ENCODE results near the gene CABLES1.

The CABLES1 gene

DNA sequence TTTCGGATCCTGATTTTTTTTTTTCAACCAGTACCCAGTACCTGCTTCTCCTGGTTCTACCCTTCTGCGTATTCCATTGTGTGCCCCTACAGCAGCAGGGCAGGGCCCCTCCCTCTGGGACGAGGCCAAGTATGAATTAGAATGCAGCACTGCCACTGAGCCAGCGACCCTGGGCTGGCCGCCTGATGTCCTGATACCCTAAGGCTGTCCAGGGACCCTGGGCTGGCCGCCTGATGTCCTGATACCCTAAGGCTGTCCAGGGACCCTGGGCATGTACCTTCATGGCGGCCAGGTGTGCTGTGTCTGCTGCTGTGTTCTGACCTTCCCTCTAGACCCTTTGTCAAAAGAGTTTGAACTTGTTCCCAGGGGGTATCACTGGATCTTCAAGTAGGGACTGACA, 42.9 kb downstream of the CABLES1 start:
- no peak overlapping the region for H3K4me3 ChIP-seq (ENCODE audit: low read depth, low read length)
- TF ChIP-seq, protein P1, sequence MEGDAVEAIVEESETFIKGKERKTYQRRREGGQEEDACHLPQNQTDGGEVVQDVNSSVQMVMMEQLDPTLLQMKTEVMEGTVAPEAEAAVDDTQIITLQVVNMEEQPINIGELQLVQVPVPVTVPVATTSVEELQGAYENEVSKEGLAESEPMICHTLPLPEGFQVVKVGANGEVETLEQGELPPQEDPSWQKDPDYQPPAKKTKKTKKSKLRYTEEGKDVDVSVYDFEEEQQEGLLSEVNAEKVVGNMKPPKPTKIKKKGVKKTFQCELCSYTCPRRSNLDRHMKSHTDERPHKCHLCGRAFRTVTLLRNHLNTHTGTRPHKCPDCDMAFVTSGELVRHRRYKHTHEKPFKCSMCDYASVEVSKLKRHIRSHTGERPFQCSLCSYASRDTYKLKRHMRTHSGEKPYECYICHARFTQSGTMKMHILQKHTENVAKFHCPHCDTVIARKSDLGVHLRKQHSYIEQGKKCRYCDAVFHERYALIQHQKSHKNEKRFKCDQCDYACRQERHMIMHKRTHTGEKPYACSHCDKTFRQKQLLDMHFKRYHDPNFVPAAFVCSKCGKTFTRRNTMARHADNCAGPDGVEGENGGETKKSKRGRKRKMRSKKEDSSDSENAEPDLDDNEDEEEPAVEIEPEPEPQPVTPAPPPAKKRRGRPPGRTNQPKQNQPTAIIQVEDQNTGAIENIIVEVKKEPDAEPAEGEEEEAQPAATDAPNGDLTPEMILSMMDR (IDR thresholded peaks at IDR 0.05; ENCODE audit: control insufficient read depth, extremely low read depth, insufficient read depth), result no peak
- DNase-seq (ENCODE audit: low read depth), result no peak

DNA sequence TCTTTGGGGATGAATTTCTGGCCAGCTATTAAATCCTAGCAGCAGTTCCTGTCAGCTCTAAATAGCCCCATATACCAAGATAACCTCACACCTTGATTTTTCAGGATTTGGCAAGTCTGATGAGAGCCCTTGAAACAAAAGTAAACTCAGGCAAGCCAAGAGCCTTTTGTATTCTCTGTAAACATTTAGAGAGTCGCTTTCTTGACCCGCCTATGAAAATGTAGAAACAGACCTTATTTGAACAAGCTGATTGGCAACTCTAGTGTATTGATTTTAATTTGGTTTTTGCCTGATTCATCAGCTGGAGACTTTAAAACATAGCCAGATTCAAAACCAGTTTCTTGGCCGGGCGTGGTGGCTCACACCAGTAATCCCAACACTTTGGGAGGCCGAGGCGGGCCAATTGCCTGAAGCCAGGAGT, 43.4 kb downstream of the CABLES1 start:
- TF ChIP-seq, protein P1 (IDR thresholded peaks at IDR 0.05; ENCODE audit: control insufficient read depth, extremely low read depth, insufficient read depth), result no peak
- DNase-seq (ENCODE audit: low read depth), result peak; percentile 52
- no peak overlapping the region for H3K4me3 ChIP-seq (ENCODE audit: low read depth, low read length)

DNA sequence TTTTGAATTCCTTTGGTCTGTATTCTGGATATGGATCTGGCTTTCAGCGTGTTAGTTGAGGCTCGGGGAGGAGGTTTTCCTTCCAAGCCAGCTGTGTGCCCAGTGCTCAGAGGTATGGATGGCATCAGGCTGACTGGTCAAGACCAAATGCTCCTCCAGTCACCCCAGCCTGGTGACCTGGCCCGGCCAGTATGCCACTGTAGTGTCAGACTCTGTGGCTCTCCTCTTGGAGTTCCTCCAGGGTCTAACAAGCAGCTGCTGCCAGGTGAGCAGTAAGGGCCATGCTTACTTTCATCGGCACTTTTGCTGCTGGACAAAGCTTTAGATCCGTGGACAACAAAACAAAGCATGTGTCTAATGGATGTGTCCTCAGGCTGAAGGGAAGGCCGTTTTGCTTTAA, 44.1 kb downstream of the CABLES1 start:
- no peak for DNase-seq (ENCODE audit: low read depth)
- no peak overlapping the region for H3K4me3 ChIP-seq (ENCODE audit: low read depth, low read length)
- TF ChIP-seq, protein P1 (IDR thresholded peaks at IDR 0.05; ENCODE audit: control insufficient read depth, extremely low read depth, insufficient read depth), result no peak

DNA sequence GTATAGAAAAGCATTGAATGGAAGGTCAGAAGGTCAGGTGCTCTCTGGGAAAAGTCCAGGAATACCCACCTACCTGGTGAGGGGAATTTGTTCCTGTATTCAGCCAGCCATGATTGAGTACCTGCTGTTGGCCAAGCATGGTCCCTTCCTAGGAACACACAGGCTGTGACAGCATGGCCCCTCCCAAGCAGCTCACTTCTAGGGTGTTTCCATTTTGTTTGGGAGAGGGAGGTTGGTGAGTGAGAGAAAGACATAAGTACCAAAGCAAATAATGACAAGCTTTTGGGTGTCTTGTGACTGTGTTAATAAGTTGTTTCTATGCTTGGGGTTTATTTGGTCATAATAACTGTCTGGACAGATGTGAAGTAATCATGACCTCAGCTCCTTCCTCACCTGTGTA, 46.3 kb downstream of the CABLES1 start:
- no peak for DNase-seq (ENCODE audit: low read depth)
- H3K4me3 ChIP-seq (ENCODE audit: low read depth, low read length), result no peak overlapping the region
- TF ChIP-seq, protein P1 (IDR thresholded peaks at IDR 0.05; ENCODE audit: control insufficient read depth, extremely low read depth, insufficient read depth), result no peak

DNA sequence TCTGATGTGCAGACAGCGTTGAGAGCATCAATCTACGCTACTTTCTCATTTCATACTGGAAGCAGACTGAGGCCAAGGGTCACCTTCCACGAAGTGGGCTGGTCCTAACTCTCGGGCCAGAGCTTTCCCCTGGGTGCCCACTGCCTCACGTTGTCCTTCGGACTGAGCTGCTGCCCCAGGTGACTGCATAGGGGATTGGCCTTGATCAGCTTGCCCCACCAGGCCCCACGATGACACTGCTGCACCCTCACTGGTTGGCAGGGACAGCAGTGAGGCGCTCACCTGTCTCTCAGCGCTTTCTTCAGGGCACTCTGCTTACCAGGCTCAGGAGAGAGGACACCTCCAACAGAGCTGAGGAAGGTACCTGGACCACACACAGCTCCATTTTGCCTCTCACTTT, 47.3 kb downstream of the CABLES1 start:
- TF ChIP-seq, protein P1 (IDR thresholded peaks at IDR 0.05; ENCODE audit: control insufficient read depth, extremely low read depth, insufficient read depth), result no peak
- DNase-seq (ENCODE audit: low read depth), result no peak
- H3K4me3 ChIP-seq (ENCODE audit: low read depth, low read length), result no peak overlapping the region

DNA sequence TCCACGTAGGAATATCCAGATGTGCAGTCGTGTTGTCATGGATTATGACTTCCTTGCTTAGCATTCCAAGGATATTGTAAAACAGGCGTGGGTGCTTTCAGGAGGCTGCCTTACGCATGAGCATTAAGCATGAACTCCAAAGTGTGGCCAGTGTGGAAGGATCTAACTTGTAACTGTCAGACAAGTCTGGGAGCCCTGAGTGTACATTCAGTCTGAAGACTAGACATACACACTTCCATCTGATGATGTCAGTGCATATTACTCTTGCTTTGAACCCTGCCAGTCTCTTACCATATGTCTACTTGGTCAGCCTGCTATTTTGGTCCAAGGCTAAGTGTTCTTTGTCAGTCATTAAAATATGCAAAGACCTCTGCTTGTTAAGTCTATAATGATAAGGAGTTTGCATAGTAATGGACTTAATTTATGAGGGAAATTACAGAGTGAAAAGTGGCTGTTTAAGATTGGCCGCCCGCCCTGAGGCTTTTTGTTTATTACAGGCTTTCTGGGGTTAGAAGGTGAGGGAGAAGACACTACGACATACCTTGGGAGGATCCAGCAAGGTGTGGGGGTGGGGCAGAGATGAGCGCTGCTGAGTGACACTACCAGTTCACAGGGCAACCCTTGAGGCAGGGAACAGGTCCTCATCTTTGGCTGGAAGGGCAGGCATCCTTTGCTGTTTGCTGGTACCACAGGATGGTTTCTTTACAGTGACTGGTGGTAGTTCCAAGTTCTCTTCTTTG, 48.3 kb downstream of the CABLES1 start:
- TF ChIP-seq, protein P1 (IDR thresholded peaks at IDR 0.05; ENCODE audit: control insufficient read depth, extremely low read depth, insufficient read depth), result no peak
- no peak overlapping the region for H3K4me3 ChIP-seq (ENCODE audit: low read depth, low read length)
- DNase-seq (ENCODE audit: low read depth), result no peak

DNA sequence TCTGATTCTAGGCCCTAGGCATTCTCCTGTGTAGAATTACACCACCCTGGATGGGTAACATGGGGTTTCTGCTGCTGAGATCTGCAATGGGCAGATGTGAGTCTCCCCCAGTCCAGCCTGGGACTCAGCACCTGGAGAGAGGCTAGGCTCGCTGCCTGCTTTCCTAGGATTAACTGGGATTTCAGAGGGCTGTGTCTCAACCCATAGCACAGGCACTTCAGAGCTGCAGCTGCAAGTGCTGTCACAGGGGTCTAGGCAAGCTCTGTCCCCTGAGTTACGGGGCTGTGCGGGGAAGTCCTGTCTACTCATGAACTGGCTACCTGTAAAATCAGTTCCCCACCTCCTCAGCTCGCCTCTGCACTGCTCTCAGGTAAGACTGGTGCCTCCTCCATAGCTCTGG, 51.5 kb downstream of the CABLES1 start:
- no peak for DNase-seq (ENCODE audit: low read depth)
- no peak overlapping the region for H3K4me3 ChIP-seq (ENCODE audit: low read depth, low read length)
- TF ChIP-seq, protein P1 (IDR thresholded peaks at IDR 0.05; ENCODE audit: control insufficient read depth, extremely low read depth, insufficient read depth), result no peak
